Stimulated activated naive CD4-positive, alpha-beta T cell treated with Interleukin-2 at 50 U/mL for 16 hours (primary cell): ENCODE data around the gene DOK7.

Source experiments
- DNase-seq: peaks from one replicate; lab custom pipeline; 2025; lab: John Stamatoyannopoulos, UW

Gene DOK7

DNA sequence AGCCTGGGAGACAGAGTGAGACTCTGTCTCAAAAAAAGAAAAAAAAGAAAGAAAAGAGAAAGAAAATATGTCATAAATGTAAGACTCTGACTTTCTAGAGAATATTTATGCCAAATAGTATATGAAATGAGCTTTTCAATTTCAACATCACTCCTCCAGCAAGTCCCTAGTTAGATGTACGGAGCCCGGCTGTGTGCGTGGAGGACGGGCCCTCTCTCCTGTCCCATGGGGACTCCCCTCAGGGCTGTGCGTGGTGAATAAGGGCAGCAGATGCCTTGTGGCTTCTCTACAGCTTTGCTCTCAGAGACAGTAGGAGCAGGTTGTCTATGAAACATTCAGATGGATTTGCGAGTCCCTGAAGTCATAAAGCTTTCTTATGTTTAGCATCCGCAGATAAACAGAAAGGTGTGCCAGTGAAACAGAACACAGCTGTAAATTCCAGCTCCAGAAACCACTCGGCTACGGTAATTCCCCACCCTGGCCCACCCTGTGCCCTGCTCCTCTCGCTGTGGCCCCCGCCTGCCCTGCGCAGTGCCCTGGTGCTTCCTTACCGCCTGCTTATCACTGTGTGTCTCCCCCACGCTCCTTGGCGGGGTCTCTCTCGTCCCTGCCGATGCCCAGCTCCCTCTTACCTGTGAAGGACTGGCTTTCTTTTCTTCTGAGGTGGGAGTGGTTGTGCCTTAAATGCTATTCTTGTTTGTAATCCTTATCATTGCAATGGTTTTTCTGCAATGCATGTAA lies 35.2 kb upstream of the DOK7 start:
- DNase-seq, result no peak

DNA sequence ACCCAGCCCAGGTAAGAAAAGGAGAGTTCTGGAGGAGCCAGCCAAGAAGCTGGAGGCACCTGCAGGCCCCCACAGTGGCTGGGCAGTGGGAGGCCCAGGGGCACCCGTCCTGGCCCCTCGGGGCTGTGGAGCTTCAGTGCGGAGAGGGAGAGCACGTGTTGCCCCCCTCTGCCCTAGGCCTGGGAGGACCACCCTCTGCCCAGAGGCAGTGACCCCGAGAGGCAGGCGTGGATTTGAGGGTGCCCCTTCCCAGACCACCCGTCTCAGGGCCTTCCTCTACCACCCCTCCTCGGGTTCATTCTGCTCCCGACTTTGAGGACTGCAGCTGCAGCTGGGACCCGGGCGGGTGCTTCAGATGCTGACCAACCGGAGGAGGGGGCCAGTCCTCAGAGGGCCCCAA lies 33.5 kb upstream of the DOK7 start:
- DNase-seq, result no peak

DNA sequence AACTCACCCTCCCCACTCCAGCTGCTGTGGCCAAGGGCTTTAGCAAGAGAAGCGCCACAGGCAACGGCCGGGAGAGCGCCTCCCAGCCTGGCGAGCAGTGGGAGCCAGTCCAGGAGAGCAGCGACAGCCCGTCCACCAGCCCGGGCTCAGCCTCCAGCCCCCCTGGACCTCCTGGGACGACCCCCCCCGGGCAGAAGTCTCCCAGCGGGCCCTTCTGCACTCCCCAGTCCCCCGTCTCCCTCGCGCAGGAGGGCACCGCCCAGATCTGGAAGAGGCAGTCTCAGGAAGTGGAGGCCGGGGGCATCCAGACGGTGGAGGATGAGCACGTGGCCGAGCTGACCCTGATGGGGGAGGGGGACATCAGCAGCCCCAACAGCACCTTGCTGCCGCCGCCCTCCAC lies 32.6 kb upstream of the DOK7 start:
- no peak for DNase-seq

DNA sequence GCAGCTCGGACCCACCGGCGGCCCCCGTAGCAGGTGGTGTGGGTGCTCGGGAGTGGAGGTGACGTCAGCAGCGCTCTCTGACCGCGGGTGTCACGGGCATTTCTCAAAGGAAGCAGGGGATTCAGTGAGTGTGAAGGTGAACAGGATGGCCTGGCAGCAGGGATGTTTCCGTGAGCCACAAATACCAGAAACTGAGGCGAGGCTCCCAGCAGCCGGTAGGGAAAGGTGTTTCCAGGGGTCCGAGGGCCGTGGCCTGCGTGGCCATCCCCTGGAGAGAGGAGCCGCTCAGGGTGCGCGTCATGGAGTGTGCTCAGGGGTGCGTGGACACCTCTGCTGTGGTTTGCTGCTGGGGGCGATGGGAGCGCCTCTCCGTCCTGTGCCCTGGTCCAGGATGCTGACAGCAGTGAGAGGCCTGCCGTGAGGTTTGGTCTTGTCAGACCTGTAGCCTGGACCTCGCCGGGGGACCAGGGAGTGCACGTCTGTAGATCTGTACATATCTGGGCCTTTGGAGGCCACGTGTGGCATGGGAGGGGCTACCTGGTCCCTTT lies 31.6 kb upstream of the DOK7 start:
- DNase-seq, result no peak

DNA sequence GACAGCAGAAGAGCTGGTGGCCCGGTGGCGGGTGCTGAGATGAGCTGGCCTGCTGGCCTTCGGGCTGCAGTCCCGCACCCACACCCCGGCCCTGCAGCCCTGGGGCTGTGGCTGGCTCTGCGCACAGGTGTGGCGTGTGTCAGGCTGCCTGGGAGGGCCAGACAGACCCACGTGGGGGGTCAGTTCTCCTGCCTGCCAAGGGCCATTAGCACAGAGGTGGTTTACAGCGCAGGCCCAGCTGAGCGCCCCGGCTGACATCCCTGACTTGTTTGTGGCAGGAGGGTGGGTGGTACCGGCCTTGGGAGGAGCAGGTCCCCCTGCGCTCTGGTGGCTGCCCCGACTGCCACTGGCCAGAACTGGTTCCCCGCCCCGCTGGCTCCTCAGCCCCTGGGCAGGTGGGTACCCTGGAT lies 30.7 kb upstream of the DOK7 start:
- no peak for DNase-seq

DNA sequence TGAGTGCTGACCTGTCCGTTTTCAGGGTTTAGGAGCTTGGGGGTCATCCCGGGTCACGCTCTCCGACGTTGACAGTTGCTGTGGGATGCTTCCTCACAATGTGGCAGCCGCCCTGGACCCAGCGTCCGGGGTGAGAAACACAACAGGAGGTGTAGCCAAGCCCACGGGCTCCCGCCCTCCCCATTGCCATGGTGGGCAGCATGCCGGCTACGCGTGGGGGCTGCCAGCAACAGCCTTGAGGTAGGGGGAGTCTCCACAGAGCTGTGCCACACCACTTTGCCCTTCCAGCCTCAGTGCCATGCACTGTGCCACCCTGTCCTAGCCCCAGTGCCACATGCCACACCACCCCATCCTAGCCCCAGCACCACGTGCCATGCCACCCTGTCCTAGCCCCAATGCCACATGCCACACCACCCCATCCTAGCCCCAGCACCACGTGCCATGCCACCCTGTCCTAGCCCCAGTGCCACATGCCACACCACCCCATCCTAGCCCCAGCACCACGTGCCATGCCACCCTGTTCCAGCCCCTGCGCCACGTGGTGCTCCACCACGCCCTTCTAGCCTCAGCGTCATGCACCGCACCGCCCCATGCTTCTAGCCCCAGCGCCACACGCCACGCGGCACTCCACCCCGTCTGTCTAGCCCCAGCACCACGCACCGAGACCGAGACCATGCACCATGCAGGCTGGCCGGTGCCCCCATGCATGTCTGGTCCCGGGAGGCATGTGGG lies 29.8 kb upstream of the DOK7 start:
- no peak for DNase-seq

DNA sequence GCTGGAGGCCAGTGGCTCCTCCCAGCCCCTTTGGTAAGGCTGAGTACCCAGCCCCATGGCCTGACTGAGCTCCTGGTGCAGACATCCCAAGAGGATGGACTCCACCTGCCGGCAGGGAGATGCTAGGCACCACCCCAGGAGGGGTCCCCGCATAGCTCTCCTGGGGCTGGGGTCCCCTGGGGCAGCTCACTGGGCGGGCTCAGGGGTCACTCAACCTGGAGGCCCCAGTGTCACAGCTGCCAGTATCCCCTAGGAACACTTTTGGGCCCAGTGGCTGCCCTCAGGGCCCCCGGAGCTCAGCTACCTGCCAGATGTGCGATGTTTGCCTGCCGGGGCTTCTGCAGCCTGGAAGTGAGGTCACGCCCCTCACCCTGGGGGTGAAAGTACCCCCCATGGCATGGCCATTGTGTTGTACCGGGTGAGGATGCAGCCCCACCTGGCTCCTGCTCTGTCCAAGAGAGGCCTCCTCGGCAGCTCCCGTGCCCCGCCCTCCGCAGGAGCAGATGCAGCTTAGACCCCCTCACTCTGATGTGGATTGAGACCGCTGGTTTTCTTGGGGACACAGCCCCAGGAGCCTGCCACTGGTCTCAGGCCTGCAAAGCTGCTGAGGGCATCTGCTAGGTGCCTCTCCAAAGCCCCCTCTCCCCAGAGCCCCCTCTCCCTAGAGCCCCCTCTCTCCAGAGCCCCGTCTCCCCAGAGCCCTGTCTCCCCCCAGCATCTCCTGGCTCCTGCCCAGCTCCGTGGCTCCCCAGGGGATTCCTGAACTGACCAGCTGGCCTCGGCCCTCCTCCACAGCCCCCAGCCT lies 28.0 kb upstream of the DOK7 start:
- no peak for DNase-seq

DNA sequence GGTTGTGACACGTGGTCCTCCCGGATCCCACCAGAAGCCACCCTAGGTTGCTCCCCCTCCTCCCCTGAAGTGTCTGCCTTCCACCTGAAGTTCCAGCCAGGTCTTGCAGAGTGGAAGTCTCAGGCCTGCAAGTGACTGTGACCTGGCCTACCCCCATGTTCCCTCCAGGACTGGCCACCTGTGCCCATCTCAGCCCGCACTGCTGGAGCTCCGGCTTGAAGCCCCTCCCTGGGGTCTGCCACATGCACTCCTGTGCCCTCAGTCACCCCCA lies 27.5 kb upstream of the DOK7 start:
- no peak for DNase-seq

DNA sequence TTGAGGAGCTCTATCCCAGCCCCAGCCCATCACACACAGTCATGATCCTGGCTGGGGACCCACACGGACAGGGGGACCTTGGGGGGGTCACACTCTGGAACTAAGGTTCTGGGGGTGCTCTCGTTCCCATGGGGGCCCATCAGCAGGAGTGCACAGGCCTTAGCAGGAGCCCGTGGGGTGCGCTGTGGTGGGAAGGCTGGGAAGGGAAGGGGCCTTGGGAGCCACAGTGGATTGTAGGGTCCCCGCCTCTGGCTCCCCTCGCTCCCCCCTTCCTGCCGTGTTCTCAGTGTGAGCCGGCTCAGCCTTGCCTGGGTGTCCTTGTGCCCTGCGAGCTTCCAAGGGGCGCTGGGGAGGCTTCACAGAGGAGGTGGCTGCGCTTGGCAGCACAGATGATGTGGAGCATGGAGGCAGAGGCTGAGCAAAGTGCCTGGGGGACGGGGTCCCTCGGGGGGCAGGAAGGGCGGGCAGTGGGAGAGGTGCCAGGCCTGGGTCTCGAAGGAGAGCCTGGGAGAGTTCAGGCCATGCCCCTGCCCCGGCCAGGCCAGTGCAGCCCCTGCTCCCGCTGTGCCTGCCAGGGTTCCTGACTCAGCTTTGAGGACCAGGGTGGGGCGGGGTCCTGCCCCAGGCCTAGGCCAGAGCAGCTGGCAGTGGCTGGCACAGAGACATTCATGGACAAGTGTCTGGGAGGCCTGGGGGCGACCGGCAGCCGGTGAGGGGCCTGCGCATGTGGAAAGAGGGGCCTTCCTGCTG lies 26.9 kb upstream of the DOK7 start:
- no peak for DNase-seq

DNA sequence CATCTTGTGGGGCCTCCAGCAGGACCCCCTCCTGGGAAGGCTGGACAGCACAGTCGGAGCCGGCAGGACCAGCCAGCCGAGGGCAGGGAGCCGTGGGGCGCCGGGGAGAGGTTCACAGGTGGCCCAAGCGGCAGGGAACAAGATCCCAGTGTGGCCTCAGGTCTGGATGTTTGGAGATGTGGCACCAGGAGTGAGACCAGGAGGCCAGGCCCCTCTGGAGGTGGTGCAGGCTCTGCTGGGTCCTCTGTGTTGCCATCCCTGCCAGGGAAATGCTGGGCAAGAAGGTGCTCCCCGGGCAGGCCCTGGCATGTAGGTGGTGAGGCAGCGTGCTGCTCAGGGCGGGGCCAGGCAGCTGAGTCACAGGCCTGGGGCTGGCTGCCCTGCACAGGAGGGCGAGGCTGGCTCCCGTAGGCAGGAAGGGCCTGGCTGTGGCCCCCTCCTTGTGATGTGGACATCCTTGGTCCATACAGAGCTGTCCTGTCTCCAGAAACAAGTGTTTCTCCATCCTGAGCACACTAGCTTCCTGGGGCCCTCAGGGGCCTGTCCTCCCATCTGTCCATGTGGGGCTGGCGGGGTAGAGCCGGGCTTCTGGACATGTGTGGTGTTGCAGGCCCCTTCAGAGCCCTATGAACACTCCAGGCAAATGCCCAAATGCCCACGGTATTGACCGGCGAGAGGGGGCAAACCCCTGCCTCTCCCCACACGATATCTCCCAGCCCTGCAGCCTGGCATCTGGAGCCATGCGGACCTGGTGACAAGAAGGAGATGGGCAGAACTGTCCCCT lies 26.1 kb upstream of the DOK7 start:
- no peak for DNase-seq

DNA sequence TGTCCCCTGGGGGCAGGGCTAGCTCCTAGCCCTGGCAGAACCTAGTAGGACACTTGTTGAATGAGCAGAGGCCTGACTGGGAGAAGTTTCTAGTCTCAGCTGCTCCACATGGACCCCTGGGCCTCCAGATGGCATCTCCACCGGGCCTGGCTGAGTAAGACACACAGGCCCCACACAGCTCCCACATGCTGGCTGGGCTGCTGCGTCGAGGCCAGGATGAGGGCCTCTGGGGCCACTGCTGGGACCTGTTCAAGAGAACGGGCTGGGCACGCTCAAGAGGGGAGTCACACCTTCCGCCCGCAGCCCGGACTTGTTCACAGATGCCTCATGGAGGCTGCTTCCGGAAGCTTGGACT lies 25.5 kb upstream of the DOK7 start:
- DNase-seq, result no peak

DNA sequence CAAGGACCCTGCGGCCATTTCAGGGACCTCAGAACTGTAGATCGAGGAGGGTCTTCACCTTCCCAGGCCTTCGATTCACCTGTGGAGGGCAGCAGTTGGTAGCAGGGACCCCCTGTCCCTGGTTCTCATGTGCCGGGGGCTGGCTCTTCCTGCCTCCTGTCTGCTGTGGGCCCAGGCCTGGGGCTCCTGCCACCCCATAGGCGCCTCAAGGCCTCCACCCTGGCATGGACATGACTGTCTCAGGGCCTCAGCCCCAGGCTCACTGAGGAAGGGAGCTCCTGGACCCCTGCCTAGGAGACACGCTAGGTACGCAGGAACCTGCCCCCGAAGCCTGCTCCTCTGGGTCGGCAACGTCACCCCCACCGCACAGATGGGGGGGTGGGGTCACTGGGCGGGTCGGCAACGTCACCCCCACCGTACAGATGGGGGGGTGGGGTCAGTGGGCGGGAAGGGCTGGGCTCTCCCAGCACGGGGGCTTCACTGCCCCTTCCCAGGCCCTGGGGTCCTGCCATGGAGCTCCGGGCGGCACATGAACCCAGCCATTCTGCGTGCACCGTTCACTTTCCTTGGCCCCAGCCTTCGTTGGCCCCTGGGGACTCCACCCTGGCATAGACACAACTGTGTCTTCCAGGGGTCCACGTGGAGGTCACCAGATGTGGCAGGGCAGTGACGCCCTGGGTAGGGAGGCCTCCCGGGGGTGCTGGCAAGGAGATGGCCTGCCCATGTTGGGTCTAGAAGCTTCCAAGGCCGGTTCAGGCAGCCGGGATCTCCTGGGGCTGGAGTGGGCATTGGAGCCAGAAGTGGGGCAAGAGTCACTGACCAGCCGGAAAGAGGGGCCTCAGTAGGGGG lies 24.9 kb upstream of the DOK7 start:
- no peak for DNase-seq

DNA sequence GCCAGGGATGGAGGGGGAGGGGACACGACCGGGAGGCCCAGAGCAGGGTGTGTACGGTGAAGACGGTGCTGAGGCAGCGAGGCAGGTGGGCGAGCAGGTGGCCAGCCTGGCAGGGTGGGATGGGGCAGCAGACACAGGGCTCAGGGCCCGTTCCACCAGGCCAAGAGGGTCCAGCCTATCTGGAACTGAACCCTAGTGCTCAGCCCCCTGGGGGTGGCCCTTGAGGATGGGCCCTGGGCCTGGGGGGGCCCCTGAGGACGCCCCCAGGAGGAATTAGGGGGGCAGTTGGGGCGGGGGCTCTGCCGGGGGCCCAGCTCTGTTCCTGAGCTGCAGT lies 24.3 kb upstream of the DOK7 start:
- DNase-seq, result no peak

DNA sequence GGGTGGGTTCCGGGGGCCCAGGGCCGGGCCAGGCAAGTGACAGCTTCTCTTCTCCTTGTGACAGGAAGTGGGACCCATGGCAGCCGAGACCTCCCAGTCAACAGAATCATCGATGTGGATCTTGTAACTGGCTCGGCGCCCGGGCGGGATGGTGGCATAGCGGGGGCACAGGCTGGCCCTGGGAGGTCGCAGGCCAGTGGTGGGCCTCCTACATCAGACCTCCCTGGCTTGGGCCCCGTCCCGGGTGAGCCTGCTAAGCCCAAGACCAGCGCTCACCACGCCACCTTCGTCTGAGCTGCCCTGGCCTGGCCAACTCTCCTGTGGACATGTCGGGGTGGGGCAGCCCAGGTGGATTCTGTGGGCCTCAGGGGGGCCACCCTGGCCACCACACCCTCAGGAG lies 23.7 kb upstream of the DOK7 start:
- no peak for DNase-seq

DNA sequence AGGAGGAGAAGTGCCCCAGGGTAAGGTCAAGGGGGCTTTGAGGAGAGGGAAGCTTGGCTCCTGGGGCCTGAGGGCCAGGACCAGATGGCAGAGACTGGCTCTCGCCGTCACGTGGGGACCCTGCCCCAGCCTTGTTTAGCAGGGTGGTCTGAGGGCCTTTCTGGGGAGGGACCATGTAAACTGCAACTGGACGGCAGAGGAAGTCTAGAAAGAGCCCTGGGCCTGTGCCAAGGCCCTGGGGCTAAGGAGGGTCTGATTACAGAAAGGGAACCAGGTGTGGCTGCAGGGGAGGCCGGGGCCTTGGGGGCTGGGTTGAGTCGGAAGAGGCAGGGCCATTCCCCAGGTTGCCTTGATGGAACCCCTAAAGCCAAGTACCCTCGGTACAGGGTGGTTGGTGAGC lies 23.1 kb upstream of the DOK7 start:
- DNase-seq, result no peak

DNA sequence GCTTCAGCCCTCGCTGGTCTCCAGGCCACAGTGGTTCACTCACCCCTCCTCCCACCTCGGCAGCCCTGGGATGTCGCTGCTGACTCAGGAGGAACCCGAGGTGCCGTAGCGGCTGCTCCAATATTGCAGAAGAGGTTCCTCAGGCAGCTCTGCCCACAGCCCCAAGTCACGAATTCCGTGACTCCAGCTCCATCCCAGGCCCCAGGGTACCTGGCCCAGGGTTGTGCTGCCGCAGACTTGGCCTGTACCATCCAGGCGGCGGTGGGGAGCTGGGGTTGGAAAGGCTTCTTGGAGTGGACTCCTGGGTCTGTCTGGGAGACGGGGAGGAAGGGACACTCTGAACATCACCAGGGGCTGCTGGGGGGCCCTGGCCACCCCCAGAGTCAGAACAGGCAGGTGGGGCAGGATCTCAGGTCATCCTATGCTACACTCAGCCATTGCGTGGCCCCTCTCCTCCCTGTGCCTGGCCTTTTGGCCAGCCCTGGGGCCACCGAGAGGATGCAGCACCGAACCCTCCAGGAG lies 22.1 kb upstream of the DOK7 start:
- no peak for DNase-seq

DNA sequence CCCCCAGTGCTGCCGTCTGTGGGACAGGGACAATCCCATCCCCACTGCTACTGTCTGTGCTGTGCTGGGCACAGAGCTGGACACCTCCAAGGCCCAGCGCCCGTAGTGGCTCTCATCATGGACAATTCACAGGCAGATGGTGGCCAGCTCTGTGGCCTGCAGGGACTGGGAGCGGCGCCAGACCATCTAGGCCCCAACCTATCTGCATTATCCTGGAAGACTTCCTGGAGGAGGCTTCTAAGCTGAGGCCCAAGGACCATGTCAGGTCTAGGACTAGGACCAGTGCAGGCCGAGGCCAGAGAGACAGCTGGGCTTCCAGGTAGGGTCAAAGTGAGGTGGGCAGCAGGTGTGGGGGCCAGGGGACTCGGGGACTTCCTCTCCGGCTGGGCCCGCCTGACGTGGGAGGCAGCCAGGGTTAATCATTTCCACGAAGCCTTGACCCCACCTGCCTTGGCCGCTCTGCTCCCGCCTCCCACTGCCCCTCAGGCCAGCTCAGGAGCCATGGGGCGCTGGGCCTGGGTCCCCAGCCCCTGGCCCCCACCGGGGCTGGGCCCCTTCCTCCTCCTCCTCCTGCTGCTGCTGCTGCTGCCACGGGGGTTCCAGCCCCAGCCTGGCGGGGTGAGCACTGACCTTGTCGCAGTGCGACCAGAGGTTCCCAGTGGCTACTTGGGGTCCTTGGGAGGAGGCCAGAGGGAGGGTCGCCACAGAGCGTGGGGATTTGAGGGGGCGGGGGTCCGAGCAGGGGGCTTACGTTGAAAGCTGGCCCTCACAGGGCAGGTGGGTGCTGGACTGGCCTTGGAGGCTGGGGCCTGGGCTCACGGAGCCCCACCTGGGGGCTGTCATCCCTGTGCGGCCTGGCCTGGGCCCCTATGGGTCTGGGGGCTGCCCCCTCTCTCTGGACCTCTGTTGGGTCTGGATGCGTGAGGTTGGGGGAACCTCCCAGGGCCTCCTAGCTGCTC lies 21.3 kb upstream of the DOK7 start, which contains the start of gene HGFAC:
HGFAC (plus strand) TSS at position 468 of the 959 bp plus-strand sequence; CDS start at position 502, 34 bp downstream.
- DNase-seq, result no peak

DNA sequence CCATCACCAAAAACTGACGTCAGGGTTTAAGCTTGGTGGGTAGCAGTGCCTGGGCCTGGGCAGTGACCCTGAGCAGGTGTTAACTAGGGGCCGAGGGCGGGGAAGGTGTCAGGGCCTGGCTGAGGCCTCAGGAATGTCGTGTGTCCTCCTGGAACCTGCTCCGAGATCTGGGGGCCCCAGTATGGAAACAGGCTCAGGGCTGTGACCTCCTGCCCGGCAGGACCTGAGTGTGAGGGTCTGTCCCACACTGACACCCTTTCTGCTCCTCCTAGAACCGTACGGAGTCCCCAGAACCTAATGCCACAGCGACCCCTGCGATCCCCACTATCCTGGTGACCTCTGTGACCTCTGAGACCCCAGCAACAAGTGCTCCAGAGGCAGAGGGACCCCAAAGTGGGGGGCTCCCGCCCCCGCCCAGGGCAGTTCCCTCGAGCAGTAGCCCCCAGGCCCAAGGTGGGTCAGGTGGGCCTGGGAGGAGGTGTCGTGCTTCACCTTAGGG lies 20.6 kb upstream of the DOK7 start:
- no peak for DNase-seq
